KMS-11 (cell line): Measurements from ENCODE around the gene OR2AG2.

Source experiments
- H2AFZ ChIP-seq: fragments of 200-600 bp; sonication (generic); 2 replicates; pipeline ENCODE4 v1.6.1; 2016; ENCODE audit warnings: antibody characterized with exemption, mixed run types, low read depth
- H3K27ac ChIP-seq: fragments of 200-600 bp; sonication (generic); 2 replicates; pipeline ENCODE4 v1.6.1; 2016; ENCODE audit warnings: mild to moderate bottlenecking, mixed run types
- H3K27me3 ChIP-seq: fragments of 200-600 bp; sonication (generic); 2 replicates; pipeline ENCODE4 v1.6.1; 2017; ENCODE audit warnings: mild to moderate bottlenecking, low read depth, mixed run types, moderate library complexity; ENCODE audit not compliant: insufficient read depth
- H3K36me3 ChIP-seq: fragments of 200-600 bp; sonication (generic); 2 replicates; pipeline ENCODE4 v1.6.1; 2017; ENCODE audit warnings: mild to moderate bottlenecking, mixed run types; ENCODE audit not compliant: insufficient read depth
- H3K4me1 ChIP-seq: fragments of 200-600 bp; sonication (generic); 2 replicates; pipeline ENCODE4 v1.6.1; 2016; ENCODE audit warnings: mild to moderate bottlenecking, low read depth, mixed run types; ENCODE audit not compliant: poor library complexity, severe bottlenecking
- H3K4me2 ChIP-seq: fragments of 200-600 bp; sonication (generic); 2 replicates; pipeline ENCODE4 v1.7.0; 2016; ENCODE audit warnings: mild to moderate bottlenecking, mixed run types
- H3K4me3 ChIP-seq: fragments of 200-600 bp; sonication (generic); IDR thresholded peaks from 2 replicates; pipeline ENCODE4 v1.6.1; 2017; ENCODE audit warnings: low read depth, low read length, mixed read lengths; ENCODE audit not compliant: insufficient read depth
- H3K79me2 ChIP-seq: fragments of 200-600 bp; sonication (generic); 2 replicates; pipeline ENCODE4 v1.6.1; 2016; ENCODE audit warnings: low read depth, mixed run types; ENCODE audit not compliant: insufficient read depth
- H3K9ac ChIP-seq: fragments of 200-600 bp; sonication (generic); 2 replicates; pipeline ENCODE4 v1.6.1; 2016; ENCODE audit warnings: mild to moderate bottlenecking, mixed run types
- H4K20me1 ChIP-seq: fragments of 200-600 bp; sonication (generic); 2 replicates; pipeline ENCODE4 v1.6.1; 2016; ENCODE audit warnings: mild to moderate bottlenecking, mixed run types; ENCODE audit not compliant: insufficient read depth
- TF ChIP-seq, protein P1 (sequence below): fragments of 200-600 bp; sonication (generic); conservative IDR thresholded peaks from 2 replicates; pipeline ENCODE4 v1.6.1; 2017; ENCODE audit warnings: low read depth, mild to moderate bottlenecking, antibody characterized with exemption, low read length, moderate library complexity, mixed read lengths

The OR2AG2 gene

GRCh38 chr11:6738590-6738989 is 33.2 kb downstream of the OR2AG2 start:
- TF ChIP-seq, protein P1, sequence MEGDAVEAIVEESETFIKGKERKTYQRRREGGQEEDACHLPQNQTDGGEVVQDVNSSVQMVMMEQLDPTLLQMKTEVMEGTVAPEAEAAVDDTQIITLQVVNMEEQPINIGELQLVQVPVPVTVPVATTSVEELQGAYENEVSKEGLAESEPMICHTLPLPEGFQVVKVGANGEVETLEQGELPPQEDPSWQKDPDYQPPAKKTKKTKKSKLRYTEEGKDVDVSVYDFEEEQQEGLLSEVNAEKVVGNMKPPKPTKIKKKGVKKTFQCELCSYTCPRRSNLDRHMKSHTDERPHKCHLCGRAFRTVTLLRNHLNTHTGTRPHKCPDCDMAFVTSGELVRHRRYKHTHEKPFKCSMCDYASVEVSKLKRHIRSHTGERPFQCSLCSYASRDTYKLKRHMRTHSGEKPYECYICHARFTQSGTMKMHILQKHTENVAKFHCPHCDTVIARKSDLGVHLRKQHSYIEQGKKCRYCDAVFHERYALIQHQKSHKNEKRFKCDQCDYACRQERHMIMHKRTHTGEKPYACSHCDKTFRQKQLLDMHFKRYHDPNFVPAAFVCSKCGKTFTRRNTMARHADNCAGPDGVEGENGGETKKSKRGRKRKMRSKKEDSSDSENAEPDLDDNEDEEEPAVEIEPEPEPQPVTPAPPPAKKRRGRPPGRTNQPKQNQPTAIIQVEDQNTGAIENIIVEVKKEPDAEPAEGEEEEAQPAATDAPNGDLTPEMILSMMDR: no peak
- no peak overlapping the region for H3K27ac ChIP-seq
- no peak overlapping the region for H3K9ac ChIP-seq
- no peaks in the 10 kb centered on the region for H3K36me3 ChIP-seq
- H3K27me3 ChIP-seq: no peaks in the 10 kb centered on the region
- H3K4me2 ChIP-seq: no peak overlapping the region
- H3K4me3 ChIP-seq: no peak overlapping the region
- no peaks in the 10 kb centered on the region for H3K4me1 ChIP-seq
- H2AFZ ChIP-seq: no peak overlapping the region
- no peaks in the 10 kb centered on the region for H3K79me2 ChIP-seq
- H4K20me1 ChIP-seq: no peaks in the 10 kb centered on the region

DNA sequence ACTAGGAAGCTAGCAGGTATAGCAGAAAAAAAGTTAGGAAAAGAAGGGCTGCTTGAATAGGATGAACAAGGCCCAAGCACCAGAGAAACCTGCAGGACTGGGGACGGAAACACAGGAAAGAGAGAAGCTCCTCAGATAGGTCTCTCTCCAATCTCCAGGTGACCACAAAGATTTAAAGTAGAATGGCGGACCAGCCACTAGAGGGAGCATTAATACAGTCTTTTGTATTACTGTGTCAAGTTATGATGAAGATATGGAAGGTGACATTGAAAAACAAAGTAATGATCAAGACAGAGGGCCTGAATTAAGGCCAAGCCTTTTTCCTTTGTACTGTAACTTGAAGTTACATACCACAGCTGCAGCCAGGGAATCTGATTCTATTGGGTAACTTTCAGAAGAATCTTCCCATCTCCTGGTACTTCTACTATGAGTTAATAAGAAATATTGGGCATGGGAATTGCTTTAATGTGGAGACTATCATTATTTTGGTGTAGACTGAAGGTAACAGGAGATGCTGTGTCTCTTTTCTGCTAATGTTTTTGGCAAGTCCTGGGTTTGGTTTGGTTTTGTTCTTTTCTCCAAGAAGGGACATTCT is 33.8 kb downstream of the OR2AG2 start:
- Histone ChIP-seq H3K4me2 (no peak overlapping the region), H3K27me3 (no peaks in the 10 kb centered on the region), H3K9ac (no peak overlapping the region), H4K20me1 (no peaks in the 10 kb centered on the region), H2AFZ (no peak overlapping the region), H3K4me3 (no peak overlapping the region), H3K36me3 (no peaks in the 10 kb centered on the region), H3K27ac (no peak overlapping the region), H3K79me2 (no peaks in the 10 kb centered on the region), H3K4me1 (no peaks in the 10 kb centered on the region)
- TF ChIP-seq, protein P1: peak; percentile 82

DNA sequence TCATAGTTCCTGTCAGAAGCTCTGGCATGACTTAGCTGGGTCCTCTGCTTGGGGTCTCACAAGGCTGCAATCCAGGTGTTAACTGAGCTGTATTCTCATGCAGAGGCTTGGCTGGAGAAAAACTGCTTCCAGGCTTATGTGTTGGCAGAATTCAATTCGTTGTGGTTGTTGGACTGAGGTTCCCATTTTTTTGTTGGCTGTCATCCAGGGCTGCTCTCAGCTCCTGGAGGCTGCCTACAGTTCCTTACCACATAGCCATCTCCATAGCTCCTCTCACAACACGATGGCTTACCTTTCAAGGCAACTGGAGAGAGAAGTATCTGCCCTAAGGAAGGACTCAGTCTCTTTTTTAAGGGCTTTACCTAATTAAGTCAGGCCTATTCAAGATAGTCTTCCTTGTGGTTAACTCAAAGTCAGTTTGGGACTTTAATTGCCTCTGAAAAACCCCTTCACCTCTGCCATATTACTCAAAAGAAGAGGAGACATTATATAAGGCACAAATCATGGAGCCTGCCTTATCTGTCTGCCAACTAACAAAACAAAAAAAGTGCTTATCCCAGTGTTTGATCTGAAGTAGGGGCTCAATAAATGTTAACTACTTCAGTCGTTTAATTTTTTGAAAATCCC is 35.2 kb downstream of the OR2AG2 start:
- TF ChIP-seq, protein P1: no peak
- Histone ChIP-seq H3K27ac (no peak overlapping the region), H3K4me1 (no peaks in the 10 kb centered on the region)

GRCh38 chr11:6735306-6735705 is 36.5 kb downstream of the OR2AG2 start:
- H2AFZ ChIP-seq: no peak overlapping the region
- H3K9ac ChIP-seq: no peak overlapping the region
- no peaks in the 10 kb centered on the region for H3K36me3 ChIP-seq
- TF ChIP-seq, protein P1: no peak
- H4K20me1 ChIP-seq: no peaks in the 10 kb centered on the region
- H3K4me3 ChIP-seq: no peak overlapping the region
- H3K4me2 ChIP-seq: no peak overlapping the region
- H3K27me3 ChIP-seq: no peaks in the 10 kb centered on the region
- no peaks in the 10 kb centered on the region for H3K79me2 ChIP-seq
- H3K27ac ChIP-seq: no peak overlapping the region
- no peaks in the 10 kb centered on the region for H3K4me1 ChIP-seq

More for the DNA sequence above, 35.2 kb downstream of the OR2AG2 start:
- Histone ChIP-seq H2AFZ (no peak overlapping the region), H3K9ac (no peak overlapping the region), H3K4me3 (no peak overlapping the region), H3K4me2 (no peak overlapping the region), H3K27me3 (no peaks in the 10 kb centered on the region), H3K79me2 (no peaks in the 10 kb centered on the region), H3K36me3 (no peaks in the 10 kb centered on the region), H4K20me1 (no peaks in the 10 kb centered on the region)
